ENCODE data around the gene HNRNPA2B1. TPM values are rescaled to one million over a fixed set of nuclear protein-coding genes. Genes with fewer than 3 reads are reported as not detected.

The HNRNPA2B1 gene
- total and polyA plus RNA-seq, 2 of the 8 experiments (the other 6 are each of a cell fraction or from before 2014, with no cell fraction given), result 276 to 1,255 TPM

GRCh38 chr7:26169271-26169670, 31.3 kb downstream of the HNRNPA2B1 start (continued):
- TF ChIP-seq ATF3 (IDR thresholded peaks at IDR 0.05; ENCODE audit: insufficient read depth, low read depth, low read length) (no peak), E2F6 (IDR thresholded peaks at IDR 0.05) (no peak), MAFK (IDR thresholded peaks at IDR 0.05; ENCODE audit: low read depth, low read length) (no peak), NANOG (IDR thresholded peaks at IDR 0.05; ENCODE audit: insufficient read depth, low read depth, low read length, poor library complexity, severe bottlenecking) (no peak), POLR2AphosphoS5 (IDR thresholded peaks at IDR 0.05; ENCODE audit: low read depth, low read length) (no peak), SRF (IDR thresholded peaks at IDR 0.05; ENCODE audit: low read depth, low read length) (no peak), RAD21 (IDR thresholded peaks at IDR 0.05 in 1 of 2, conservative IDR thresholded peaks at IDR 0.05 in 1 of 2; ENCODE audit: low read depth in 2 of 2, low read length in 2 of 2) (no peak)

All from H1 (cell line).